Measurements from ENCODE around the gene TRIM5. TPM values are rescaled to one million over a fixed set of nuclear protein-coding genes. Genes with fewer than 3 reads are reported as not detected.

TRIM5 gene
- polyA plus RNA-seq, 1 donor (not counting 4 experiments of a cell fraction or from before 2014, with no cell fraction given): 34.6 TPM

DNA sequence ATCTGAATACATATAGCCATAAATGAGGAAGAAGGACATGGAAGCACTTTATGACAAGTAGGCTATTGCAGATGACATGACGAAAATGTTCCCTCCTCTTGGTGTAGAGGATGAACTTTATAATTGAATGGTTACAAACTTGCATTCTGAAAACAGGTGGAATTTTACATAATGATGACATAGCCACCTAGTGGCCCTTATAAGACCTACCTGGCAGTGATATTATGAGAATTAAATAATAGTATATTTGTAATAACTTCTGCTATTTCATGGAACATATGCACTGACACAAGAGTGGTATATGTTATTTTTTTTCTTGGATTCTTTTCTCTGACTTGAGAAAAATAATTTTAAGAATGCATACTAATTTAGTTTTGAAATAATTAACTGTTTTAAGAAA, 27.6 kb upstream of the TRIM5 start:
- Histone ChIP-seq H3K4me2 (ENCODE audit: control insufficient read depth, extremely low read depth, insufficient read depth, low read depth, low read length) (no peak overlapping the region), H3K4me3 (ENCODE audit: control insufficient read depth in 2 of 3, extremely low read depth in 1 of 3, insufficient read depth in 2 of 3, low read depth in 1 of 3, low read length in 3 of 3) (no peak overlapping the region), H3K27me3 (ENCODE audit: control insufficient read depth, extremely low read depth, insufficient read depth, low read length) (no peaks in the 10 kb centered on the region), H3K36me3 (ENCODE audit: control insufficient read depth in 2 of 2, extremely low read depth in 1 of 2, insufficient read depth in 2 of 2, low read length in 2 of 2) (peaks cover 0 to 5% of the 10 kb centered on the region in 2 experiments), H3K9me1 (ENCODE audit: control insufficient read depth, extremely low read depth, insufficient read depth, low read length) (no peaks in the 10 kb centered on the region), H3K9ac (ENCODE audit: control insufficient read depth, extremely low read depth, insufficient read depth, low read length) (no peak overlapping the region), H3K9me3 (ENCODE audit: control insufficient read depth, low read depth, low read length) (no peaks in the 10 kb centered on the region), H3K79me2 (ENCODE audit: control insufficient read depth, insufficient read depth, low read length) (no peaks in the 10 kb centered on the region), H4K20me1 (ENCODE audit: control insufficient read depth, extremely low read depth, insufficient read depth, low read length) (no peaks in the 10 kb centered on the region), H3K4me1 (ENCODE audit: control insufficient read depth, extremely low read depth, insufficient read depth, low read length) (no peaks in the 10 kb centered on the region), H2AFZ (ENCODE audit: control insufficient read depth, low read length) (no peak overlapping the region), H3K27ac (ENCODE audit: control insufficient read depth, insufficient read depth, low read length) (no peak overlapping the region)
- dilution Hi-C loops (cut with MboI; ENCODE audit: extremely low pct_ligation_motif_present, low sequenced_read_pairs): no loop called here
- TF ChIP-seq EZH2 (IDR thresholded peaks at IDR 0.05; ENCODE audit: low read length) (no peak), CTCF (optimal IDR thresholded peaks at IDR 0.05 in 1 of 3, IDR thresholded peaks at IDR 0.05 in 1 of 3, conservative IDR thresholded peaks at IDR 0.05 in 1 of 3; ENCODE audit: extremely low read depth in 1 of 3, insufficient read depth in 2 of 3, low read length in 3 of 3) (peak in 2 of 3 experiments; percentile 37 to 48)
- no peak for FAIRE-seq
- no peak for DNase-seq (ENCODE audit: low read depth, low spot score)

GRCh38 chr11:5705688-5706087, 20.8 kb upstream of the TRIM5 start:
- Histone ChIP-seq H3K4me2 (ENCODE audit: control insufficient read depth, extremely low read depth, insufficient read depth, low read depth, low read length) (no peak overlapping the region), H3K36me3 (ENCODE audit: control insufficient read depth in 2 of 2, extremely low read depth in 1 of 2, insufficient read depth in 2 of 2, low read length in 2 of 2) (peaks cover 0 to 5% of the 10 kb centered on the region in 2 experiments), H4K20me1 (ENCODE audit: control insufficient read depth, extremely low read depth, insufficient read depth, low read length) (no peaks in the 10 kb centered on the region), H3K79me2 (ENCODE audit: control insufficient read depth, insufficient read depth, low read length) (no peaks in the 10 kb centered on the region), H3K9me1 (ENCODE audit: control insufficient read depth, extremely low read depth, insufficient read depth, low read length) (no peaks in the 10 kb centered on the region), H3K27me3 (ENCODE audit: control insufficient read depth, extremely low read depth, insufficient read depth, low read length) (no peaks in the 10 kb centered on the region), H3K4me1 (ENCODE audit: control insufficient read depth, extremely low read depth, insufficient read depth, low read length) (no peaks in the 10 kb centered on the region), H3K27ac (ENCODE audit: control insufficient read depth, insufficient read depth, low read length) (no peak overlapping the region), H3K4me3 (ENCODE audit: control insufficient read depth in 2 of 3, extremely low read depth in 1 of 3, insufficient read depth in 2 of 3, low read depth in 1 of 3, low read length in 3 of 3) (no peak overlapping the region), H2AFZ (ENCODE audit: control insufficient read depth, low read length) (no peak overlapping the region), H3K9ac (ENCODE audit: control insufficient read depth, extremely low read depth, insufficient read depth, low read length) (no peak overlapping the region), H3K9me3 (ENCODE audit: control insufficient read depth, low read depth, low read length) (no peaks in the 10 kb centered on the region)
- FAIRE-seq (no peak), DNase-seq (ENCODE audit: low read depth, low spot score) (no peak)
- dilution Hi-C loops (cut with MboI; ENCODE audit: extremely low pct_ligation_motif_present, low sequenced_read_pairs): no loop called here
- no peak for TF ChIP-seq CTCF (optimal IDR thresholded peaks at IDR 0.05 in 1 of 3, IDR thresholded peaks at IDR 0.05 in 1 of 3, conservative IDR thresholded peaks at IDR 0.05 in 1 of 3; ENCODE audit: extremely low read depth in 1 of 3, insufficient read depth in 2 of 3, low read length in 3 of 3)
- TF ChIP-seq EZH2 (IDR thresholded peaks at IDR 0.05; ENCODE audit: low read length): no peak

Measured in keratinocyte (primary cell).